GM18867 (cell line): ENCODE data around the gene OGA.
A peak's percentile ranks its signal among the peaks of the same experiment; 100 is the strongest.

Source experiments
- ATAC-seq: cut with Tn5 transposase; IDR thresholded peaks from one replicate; pipeline ENCODE4 v1.9.1; 2021; ENCODE audit warnings: mild to moderate bottlenecking, moderate library complexity; ENCODE audit not compliant: unreplicated experiment

The OGA gene

DNA sequence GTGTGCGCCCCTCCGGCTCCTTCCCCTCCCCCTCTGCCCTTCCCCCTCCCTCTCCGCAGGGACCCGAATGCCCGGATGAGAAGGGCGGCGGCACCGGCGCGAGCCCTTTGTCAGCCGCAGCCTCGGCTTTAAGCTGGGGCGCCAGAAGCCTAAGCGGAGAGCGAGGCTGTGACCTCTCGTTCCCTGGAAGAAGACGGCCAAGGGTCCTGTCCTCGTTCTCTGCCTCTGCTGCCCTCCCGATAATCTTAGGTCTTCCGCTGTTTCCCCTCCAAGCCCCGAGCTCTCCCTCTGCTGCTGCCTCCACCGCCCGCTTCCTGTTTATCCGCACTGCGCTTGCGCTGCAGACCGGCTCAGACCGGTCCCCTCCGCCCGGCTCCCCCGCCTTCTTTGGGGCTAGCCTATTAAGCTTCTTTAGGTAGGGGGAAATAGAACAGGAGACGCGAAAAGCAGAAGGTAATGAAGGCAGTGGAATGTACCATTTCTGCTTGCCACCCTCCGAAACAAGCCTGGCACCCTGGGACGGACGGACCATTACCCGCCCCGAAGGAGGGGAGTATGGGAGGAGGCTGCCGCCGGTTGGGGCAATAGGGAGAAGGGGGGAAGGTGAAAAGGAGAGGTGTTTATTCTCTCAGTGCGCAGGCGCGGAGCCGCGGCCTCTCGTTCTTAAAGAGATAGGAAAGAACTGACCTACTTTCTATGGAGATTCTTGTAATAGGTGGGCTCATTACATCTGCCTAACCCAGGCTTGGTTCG is at the start of gene OGA:
Gene OGA (minus strand): TSS at position 326 of the 753 bp plus-strand sequence. CDS start 422 bp downstream, outside the sequence.
- peak; percentile 86 for ATAC-seq

DNA sequence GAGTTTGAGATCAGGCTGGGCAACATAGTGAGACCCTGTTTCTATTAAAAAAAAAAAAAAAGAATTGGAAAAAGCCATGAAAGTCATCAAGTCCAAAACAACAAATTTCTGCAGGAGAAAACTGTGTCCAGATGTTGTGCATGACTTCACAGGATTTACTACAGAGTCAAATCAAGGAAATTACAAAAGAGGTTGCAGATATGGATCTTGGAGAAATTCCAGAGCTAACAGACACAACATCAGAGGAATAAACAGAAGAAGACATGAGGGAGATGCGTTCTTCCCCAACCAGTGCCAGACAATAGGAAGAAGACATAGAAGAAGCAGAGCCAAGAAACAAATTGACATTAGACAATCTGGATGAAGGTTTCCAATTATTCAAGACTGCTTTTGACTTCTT is 49.7 kb upstream of the OGA start:
- ATAC-seq: no peak

DNA sequence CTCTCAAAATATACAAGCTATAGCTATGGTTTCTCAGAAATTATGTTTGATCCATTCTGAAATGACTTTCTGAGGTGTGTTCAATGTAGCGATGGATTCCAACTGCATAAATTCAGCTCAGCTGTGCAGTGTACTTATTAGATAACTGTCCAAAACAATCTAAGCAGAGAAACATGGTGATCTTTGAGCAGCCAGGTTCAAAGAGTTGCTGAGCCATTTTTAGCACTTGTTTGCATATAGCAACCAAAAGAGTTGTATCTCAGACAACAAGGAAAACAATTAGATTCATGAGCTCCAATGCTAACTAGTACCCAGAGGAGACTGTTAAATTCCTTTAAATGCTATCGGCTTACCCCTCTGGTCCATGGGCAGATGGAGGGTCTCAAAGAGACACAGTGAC is 41.3 kb upstream of the OGA start:
- peak; percentile 56 for ATAC-seq

DNA sequence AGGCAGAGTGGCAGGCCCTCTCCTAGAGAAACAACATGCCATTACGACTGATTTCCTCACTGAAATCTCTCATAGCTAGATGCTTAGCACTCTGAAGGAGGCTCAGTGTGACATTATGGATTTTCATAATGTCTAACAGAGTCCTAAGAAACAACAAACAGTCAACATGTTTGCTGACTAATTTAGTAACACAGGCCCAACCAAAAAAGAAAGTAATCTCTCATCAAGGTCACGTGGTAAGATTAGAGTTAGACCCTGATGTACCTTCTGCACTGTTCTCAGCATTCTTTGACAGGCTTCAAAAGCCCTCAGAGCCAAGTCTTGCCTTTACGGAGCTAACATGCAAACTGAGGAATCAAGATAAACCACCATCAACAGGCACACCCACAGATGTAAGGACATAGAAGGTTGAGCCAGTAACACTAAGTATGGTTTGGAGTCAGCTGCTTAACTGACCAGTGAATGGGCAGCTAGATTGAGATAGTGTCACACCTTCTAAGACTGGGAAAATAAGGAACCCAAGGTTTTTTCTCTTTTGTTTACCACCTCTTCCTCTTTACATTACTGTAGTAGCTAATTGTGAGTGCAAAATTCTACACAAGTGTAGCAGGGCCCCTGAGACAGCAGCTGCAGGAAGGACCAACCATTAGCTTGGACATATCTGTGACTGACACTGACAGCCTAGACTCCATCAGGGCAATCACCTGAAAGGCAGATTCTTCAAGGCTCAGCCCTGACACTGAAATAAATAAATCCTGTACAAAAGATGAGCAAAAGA is 40.7 kb upstream of the OGA start:
- ATAC-seq: peak; percentile 62

DNA sequence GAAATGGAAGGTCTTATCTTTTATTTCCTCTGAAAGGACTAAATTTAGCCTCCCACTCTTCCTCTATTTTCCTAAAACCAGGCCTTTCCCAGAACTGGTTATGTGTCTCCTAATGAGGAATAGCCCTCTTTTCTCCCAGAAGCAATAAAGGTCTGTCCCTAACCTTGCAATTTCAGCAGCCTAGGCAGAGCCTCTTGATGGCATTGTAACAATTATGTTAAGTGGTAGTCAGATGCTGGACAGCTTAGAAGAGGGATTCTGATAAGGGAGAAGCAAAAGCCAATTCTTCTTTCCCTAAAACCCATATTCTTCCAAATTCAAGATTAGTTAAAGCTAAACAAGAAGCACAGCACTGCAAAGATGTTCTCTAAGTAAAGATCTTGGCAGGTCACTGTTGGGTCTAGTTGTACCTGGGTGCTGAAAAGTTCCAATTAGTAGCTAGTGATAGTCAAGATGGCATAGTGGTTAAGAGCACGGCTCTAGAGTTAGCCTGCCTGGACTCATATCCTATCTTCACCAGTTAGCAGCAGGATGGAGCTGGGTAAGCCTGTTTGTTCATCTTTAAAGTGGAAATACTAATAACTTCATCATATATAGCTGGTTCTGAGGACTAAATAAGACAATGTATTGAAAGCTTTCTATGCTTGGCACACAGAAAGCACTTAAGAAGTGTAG is 39.7 kb upstream of the OGA start:
- no peak for ATAC-seq

DNA sequence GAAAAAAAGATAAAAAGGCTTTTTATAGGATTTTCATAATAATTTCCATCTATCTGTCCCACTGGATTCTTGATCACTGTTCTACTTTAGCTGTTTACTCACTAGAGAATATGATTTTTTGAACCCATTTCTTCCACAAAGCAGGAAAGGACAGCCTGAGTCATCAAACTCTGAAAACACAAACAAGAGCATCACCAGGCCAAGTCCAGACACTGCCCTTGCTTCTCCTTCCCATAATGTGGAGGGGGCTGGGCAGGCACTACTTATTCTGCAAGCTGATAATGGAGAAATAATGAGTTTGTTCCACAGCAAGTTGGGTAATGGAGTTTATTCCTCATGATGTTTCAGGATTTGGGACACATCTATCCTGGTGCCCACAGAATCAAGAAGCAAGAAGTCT is 38.4 kb upstream of the OGA start:
- no peak for ATAC-seq

DNA sequence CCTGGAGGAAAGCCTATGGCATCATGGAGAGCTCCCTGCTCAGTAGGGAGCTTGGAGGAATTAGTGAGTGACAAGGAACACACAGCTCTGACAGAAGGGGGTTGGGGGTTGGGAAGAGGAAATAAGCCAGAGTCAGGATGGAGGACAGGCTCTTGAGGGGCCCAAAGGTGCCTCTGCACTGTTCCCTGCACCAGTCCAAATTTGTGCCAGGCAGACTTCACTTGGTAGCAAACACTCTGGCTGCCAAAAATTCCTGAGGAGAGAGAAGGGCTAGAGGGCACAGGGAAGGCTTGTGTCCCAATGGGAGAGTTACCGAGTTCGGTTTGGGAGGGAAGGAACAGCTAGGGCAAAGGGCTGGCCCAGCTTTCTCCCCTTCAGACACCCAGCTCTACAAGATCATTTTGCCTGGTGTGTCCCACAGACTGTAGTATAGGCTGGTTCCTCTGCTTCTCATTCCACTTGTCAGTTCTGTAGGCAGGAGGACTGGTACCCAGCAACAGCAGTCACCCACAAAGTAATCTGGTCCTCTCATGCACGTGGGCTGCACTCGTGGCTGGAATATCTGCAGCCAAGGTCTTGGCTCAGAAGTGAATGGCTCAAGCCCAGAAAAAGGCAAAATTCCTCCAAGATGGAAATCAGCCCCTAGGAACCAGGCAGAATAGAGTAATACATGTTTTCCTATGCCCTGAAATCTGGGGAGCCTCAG is 33.3 kb upstream of the OGA start:
- no peak for ATAC-seq

DNA sequence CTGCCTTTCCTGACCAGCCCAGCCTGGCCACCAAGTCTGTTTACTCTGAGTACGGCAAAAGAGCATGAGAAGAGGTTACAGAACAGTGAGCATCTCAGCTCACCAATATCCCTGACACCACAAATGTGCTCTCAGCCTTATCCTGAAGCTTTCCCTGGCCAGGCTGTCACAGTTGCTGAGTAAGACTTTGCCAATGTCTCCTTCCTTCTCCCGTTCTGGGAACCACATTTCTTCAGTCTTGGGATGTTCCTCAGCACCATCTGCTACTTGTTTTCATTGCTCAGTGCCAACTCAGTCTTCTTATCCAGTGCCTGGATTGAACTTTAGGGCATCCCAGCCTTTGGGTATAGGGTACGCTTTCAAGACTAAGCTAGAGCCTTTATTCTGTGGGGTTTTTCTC is 32.5 kb upstream of the OGA start:
- ATAC-seq: no peak

DNA sequence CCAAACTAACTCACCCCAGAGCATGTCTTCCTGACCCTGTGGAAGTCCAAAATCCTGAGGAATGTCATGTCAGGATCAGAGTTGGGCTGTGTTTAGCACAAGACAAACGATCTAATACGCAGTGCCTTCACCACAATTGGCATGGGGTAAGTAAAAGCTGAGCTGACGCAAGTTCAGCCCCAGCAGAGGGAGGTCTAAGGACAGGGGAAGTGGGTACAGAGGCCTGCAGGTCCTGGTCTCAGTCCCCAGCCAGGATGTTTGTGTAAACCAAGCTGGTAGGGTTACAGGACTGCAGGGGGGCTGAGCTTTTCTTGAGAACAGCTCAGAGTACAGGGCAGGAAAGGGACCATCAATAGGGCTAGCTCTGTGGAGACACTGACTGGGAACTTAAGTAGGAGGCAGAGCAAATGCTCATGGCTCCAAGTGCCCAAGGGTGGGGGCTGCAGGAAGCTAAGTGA is 30.7 kb upstream of the OGA start:
- no peak for ATAC-seq

DNA sequence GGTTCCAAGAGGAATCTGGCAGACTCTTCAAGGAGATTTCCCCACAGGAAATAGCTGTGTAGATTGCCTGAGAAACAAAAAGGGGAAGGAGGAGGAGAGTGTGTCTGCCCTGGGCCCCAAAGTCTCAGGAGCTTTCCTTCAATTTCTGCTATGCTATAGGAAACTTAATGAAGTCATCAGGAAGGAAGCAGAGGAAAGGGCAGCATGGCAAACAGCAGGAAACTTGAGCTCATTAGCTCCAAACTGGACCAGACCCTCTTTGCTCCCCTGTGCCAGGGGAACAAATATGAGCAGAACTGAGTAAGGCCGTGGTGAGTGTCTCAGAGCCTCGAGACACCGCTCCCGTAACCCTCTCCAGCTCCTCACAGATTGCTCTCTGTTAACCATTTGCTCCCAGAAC is 30.2 kb upstream of the OGA start:
- no peak for ATAC-seq

DNA sequence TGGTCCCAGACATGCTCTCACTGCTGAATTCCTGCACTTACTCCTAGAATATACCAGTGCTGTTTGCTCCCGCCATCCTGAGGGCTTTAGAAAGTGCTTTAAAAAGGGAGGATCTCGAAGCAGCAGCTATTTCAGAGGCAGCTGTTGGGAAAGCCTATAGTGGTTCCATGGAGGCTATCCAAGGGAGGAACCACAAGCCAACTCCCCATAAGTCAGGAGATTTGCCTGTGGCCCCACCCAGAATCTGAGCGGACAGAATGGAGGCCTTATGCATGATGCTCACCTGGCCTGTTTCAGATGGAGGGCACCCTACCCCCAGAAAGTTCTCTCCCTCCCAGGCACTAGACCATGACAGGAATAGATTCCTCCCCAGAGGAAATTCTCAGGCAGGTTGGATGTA is 27.6 kb upstream of the OGA start:
- no peak for ATAC-seq

DNA sequence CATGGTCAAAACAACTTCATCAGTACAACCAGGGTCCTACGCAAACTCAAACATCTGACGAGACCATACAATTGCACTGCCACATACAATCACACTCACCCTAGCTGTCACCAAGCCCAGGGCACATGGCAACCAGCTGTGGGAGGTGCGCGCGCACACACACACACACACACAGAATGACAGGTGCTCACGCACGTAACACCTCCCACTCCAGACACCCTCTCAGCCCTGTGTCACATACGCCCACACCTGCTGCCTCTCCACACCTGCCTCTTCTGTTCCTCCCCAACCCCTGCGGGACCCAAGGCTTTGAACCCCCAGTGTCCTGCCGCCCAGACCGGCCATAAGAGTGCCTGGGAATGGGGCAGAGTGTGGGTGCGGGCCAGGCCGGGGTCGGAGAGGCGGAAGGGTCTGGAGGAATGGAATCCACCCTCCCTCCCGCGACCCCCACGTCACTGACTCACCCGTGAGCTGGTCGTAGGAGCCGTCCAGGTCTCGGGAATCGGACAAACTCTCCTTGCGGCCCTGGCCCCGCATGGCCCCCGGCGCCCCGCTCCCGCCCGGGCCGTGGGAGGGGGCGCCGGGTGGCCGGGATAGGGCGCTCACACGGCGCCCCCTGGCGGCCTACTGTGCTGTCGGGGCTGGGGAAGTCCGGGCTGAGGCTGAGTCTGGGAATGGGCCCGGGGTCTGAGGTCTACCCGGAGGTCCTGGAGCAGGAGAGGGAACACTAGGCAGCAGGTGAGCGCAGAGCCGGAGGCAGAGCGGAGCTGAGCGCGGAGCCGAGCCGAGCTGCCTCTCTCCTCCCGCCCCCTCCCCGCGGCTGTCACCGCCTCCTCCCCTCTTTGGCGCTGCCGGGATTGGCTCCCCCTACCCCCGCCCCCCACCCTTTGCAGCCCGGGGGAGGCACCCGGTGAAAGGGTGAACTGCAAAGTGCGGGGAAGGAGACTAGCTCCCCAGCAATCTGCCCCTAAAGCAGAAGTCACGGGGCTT is 25.1 kb upstream of the OGA start, which contains the start of gene KCNIP2:
Gene KCNIP2 (minus strand): TSS at position 769 of the 990 bp plus-strand sequence. CDS start 232 bp downstream, at position 537.
- peak; percentile 55 for ATAC-seq

DNA sequence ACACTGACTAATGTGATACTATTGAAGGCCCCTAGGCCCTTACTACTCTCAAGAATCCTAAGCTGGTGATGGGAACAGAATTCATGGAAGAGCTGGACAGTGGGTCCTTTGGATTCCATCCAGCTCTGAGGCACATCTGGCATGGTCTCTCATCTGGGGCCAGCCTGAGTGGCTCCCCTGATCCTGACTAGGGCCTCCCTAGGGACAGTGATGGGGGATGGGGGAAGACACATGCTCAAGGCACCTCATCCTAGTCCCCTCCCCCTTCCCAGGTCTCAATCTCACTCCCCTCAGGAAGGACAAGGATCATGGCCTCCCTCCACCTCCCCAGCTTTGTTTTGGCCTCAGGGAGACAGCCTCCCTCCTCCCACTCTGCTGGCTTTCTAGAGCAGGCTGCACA is 23.6 kb upstream of the OGA start:
- ATAC-seq: no peak

DNA sequence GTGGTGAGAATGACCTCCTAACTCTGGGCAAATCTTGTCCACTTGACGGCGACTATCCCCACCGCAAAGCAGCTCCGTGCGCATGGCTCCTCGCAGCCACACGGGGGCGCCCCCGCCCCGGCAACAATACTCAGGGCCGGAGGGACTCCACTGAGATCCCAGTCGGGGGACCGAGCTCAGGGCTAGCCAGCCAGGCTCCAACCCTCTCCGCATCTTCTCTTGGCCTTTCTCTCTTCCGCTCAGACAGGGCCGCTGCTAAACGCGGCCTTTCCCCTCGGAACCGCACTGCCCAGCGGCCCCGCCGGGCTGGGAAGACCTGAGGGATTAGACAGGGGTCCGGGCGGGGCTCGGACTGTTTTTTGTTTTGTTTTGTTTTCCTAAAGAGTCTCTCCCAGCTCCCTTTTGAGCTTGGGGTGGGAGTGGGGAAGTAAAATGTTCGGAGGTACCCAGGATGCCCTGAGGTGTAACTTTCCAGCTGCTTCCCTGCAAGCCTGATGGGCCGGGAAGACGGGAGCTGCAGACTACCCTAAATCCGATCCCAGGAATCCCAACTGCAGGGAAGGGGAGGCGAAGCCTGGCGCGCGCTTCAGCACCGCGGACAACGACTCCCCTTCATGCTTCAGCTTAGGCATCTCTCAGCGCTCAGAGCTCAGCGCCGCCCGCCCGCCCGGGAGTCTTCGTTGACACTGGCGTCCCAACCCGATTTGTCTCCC is 22.7 kb upstream of the OGA start:
- ATAC-seq: peak; percentile 41

DNA sequence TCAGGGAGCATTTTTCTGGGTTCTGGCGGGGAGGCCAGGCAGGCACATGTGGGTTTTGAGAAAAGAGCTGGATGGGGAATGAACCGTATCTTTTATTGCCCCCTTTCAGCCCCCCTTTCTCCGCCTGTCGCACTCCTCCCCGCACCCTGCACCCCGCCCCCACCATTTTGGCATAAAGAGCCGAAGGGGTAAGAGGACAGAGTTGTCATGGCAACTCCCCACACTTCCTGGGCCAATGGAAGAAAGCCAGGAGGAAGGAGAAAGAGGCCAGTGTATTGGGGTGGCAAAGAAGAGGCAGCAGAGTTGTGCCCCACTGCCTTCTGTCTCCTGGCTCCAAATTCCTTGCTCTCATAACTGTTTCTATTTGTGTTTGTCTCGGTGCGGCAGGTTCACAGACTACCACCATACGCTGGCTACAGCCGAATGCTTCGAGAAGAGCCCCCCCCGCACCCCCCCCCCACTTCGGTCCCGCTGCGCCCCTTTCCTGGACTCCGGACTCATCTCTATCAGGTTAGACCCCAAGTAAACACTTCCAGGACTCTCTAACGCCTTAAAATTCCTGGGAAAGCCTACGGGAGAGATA is 21.9 kb upstream of the OGA start:
- ATAC-seq: no peak

DNA sequence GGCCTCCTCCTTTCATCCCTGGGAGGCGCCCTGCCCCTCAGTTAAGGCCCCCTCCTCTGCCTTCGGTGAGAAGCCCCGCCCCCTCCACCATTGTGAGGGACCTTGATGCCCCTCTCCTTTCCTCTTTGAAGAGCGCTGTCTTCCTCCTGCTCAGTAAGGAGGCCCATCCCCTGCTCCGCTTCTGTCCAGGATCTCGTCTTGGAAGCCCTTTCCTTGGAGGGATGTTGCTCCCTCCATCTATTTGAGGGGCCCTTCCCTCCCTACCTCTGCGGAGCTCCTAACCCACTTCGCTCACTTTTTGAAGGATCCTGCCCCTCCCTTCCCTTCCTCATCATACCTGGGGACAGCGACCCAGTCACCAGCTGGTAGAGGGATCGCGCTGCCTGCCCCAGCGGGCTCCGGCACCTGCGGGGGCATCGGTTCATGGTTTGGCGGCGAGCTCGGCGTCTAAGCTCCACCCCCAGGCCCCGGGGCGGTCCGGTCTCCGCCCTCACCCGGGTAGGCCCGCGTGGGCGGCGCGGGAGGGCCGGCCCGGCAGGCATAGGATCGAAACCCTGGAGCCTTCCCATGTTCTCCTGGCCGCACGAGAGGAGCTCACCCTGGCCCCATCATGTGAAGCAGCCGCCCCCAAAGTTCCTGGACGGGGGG is 21.3 kb upstream of the OGA start:
- ATAC-seq: peak; percentile 31

DNA sequence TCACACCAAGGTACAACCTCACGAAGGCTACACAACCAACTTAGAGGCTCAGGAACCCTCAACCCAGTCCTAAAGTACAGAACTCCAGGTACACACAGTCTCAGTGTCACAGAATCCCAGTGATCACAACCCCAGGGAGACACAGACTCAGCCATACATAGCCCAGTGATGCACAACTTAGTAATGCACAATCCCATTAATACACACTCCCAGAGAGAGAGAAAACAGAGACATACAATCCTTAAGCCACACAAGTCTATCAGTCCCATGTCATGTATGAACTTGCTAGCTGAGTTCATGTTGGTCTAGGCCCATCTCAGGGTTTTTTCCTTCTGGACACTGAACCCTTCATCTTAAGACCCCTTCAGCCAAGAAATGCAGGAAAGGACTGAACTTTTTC is 20.8 kb upstream of the OGA start:
- ATAC-seq: no peak

DNA sequence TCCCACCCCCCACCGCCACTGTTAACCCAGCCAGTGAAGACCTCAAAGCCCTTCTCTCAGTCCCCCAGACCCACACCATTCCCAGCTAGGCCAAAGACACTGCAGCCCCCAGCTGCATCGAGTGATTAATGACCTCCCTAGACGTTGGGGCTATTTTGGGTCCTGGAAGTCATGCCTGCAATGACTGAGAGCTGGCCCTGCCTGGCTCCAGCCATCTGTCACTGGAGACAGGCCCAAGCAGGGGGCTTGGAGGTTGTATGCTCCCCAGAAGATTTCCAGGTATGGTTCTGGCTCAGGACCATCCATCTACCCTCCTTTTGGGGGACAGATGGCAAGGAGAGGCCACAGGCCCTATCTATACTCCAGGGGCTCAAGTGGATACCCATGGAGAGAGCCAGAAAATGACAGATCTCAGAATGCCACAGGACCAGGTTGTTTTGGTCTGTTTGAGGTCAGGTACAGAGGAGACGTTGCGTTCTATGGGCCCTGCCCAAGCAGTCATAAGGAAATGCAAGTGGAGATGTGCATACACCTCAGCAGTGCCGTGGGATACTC is 20.2 kb upstream of the OGA start:
- ATAC-seq: no peak
